PC-3 (cell line): ENCODE data around the gene LAMTOR2.

Experiments
- EZH2phosphoT487 ChIP-seq: fragments of 300-600 bp; sonication (generic); IDR thresholded peaks from 2 replicates; pipeline ENCODE4 v1.6.1; 2018; ENCODE audit warnings: mild to moderate bottlenecking, antibody characterized with exemption, low read length, borderline replicate concordance
- TF ChIP-seq, protein P1 (sequence below): fragments of 300-600 bp; sonication (generic); conservative IDR thresholded peaks from 2 replicates; pipeline ENCODE4 v1.5.1; 2017; ENCODE audit warnings: antibody characterized with exemption, low read depth, mild to moderate bottlenecking, low read length

DNA sequence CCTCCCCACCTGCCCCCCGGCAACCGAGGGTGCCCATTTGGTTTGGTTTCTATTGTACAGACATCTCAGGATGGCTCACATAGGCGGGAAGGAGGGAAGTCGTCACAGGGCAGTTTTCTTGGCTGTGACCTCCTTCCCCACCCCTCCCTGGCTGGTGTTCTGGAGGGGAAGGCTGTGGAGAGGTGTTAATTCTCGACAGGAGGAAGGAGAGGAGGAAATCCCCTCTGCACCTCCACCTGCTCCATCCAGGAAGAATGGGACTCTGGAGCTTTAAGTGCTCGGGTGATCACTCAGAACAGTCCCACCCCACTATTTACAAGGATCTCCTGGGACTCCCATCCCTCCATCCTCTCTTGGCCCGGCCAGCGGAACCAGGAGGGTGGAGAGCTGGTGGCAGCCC, 20.1 kb downstream of the LAMTOR2 start:
- TF ChIP-seq, protein P1, sequence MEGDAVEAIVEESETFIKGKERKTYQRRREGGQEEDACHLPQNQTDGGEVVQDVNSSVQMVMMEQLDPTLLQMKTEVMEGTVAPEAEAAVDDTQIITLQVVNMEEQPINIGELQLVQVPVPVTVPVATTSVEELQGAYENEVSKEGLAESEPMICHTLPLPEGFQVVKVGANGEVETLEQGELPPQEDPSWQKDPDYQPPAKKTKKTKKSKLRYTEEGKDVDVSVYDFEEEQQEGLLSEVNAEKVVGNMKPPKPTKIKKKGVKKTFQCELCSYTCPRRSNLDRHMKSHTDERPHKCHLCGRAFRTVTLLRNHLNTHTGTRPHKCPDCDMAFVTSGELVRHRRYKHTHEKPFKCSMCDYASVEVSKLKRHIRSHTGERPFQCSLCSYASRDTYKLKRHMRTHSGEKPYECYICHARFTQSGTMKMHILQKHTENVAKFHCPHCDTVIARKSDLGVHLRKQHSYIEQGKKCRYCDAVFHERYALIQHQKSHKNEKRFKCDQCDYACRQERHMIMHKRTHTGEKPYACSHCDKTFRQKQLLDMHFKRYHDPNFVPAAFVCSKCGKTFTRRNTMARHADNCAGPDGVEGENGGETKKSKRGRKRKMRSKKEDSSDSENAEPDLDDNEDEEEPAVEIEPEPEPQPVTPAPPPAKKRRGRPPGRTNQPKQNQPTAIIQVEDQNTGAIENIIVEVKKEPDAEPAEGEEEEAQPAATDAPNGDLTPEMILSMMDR, result no peak
- TF ChIP-seq EZH2phosphoT487, result no peak
